Measurements from ENCODE around the gene TAF1A. TPM values are rescaled to one million over a fixed set of nuclear protein-coding genes. Genes with fewer than 3 reads are reported as not detected.

TAF1A gene
- total RNA-seq, 4 donors from 2014 or later = 1.6 to 12.4 (median 4.4) TPM

DNA sequence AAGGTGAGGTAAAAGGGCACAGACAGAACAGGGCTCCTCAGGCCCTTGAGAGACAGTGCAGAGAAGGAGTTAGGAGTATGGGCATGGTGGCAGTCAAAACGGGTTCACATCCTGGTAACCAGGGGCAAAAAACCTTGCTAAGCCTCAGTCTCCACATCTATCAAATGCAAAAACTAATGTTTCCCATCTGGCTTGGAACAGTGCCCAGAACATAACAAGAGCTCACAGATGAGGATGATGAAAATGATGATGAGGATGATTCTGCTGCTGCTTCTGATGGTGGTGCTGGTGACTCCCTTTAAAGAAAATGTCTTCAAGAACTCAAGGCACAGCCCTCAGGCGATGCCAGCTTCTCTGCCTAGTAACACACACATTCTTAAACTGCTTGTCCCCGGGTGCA lies 65.9 kb downstream of the TAF1A start:
- TF ChIP-seq POLR2A (IDR thresholded peaks at IDR 0.05) (no peak), CTCF (IDR thresholded peaks at IDR 0.05) (no peak)
- no peak for DNase-seq
- no peaks in the 10 kb centered on the region for H3K27me3 ChIP-seq
- no peaks in the 10 kb centered on the region for H3K4me1 ChIP-seq
- H3K4me3 ChIP-seq = no peak overlapping the region
- H3K27ac ChIP-seq = no peak overlapping the region
- H3K36me3 ChIP-seq = no peaks in the 10 kb centered on the region
- no peaks in the 10 kb centered on the region for H3K9me3 ChIP-seq

DNA sequence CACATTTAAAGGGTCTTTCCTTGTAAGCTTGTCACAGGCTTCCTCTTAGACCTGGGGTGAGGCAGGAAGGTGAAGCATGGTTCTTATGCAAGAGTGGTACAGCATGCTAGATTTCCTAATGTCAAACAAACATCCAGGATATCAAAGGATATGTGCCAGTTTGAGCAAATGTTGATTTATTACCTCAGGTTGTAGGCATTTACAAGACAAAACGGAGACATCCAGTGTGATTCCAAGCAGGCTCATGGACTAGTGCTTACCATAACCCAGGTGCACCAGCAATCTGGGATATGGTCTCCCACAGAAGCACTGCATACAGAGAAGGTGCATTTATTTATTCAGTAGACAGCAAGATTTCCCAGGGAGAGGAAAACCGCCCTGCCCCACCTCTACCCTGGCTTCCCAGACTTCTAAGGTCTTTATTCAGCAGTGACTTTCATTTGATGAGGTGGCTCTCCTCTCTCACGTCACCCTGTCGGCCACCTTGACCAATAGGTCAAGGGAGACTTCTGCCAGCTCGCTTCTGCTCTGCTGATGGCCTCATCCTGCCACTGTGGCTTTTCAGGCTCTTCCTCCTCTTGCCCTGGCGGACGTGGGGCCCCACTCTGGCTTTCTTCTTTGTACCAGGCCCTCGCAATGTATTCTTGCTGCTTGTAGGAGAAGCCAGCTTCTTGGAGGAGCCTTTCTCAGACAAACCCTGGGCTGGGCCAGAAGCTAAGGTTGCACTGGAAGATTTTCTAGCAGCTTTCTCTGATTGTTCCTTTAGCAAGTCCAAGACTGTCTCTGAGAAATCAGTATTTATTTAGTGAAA lies 67.4 kb downstream of the TAF1A start:
- Histone ChIP-seq H3K27ac (no peak overlapping the region), H3K4me1 (no peaks in the 10 kb centered on the region), H3K36me3 (no peaks in the 10 kb centered on the region), H3K9me3 (no peaks in the 10 kb centered on the region), H3K27me3 (no peaks in the 10 kb centered on the region), H3K4me3 (no peak overlapping the region)
- TF ChIP-seq CTCF (IDR thresholded peaks at IDR 0.05) = no peak
- TF ChIP-seq POLR2A (IDR thresholded peaks at IDR 0.05) = no peak
- no peak for DNase-seq

GRCh38 chr1:222521299-222522104 lies 68.2 kb downstream of the TAF1A start:
- H3K4me3 ChIP-seq = no peak overlapping the region
- H3K27ac ChIP-seq = no peak overlapping the region
- no peak for DNase-seq
- TF ChIP-seq CTCF (IDR thresholded peaks at IDR 0.05) (no peak), POLR2A (IDR thresholded peaks at IDR 0.05) (no peak)
- H3K36me3 ChIP-seq = no peaks in the 10 kb centered on the region
- no peaks in the 10 kb centered on the region for H3K9me3 ChIP-seq
- H3K4me1 ChIP-seq = no peaks in the 10 kb centered on the region
- H3K27me3 ChIP-seq = no peaks in the 10 kb centered on the region

Other genes starting within 250 kb of the TAF1A start
- 1 to 10 TPM in 1 of 4 donors, not detected in 3; 3.3 TPM for gene HHIPL2, start 41.8 kb downstream of the TAF1A start, total RNA-seq
- gene MIA3, start 28.2 kb upstream of the TAF1A start, total RNA-seq = 100 to 1,000 TPM in 1 of 4 donors, 10 to 100 TPM in 3; 53.1 to 133 (median 75.0) TPM
- 10 to 100 TPM; 22.1 to 73.4 (median 25.2) TPM for gene AIDA, start 122.6 kb upstream of the TAF1A start, total RNA-seq
- 10 to 100 TPM; 37.7 to 57.4 (median 43.9) TPM for gene BROX, start 122.6 kb upstream of the TAF1A start, total RNA-seq
- 10 to 100 TPM; 14.9 to 40.4 (median 19.6) TPM for gene FAM177B, start 147.3 kb upstream of the TAF1A start, total RNA-seq
- gene DISP1, start 225.1 kb upstream of the TAF1A start, total RNA-seq = 10 to 100 TPM in 2 of 4 donors, 1 to 10 TPM in 2; 4.1 to 22.8 (median 10.1) TPM

Measured in Peyer's patch (tissue), 4 donors.